Hematopoietic multipotent progenitor cell treated with erythropoietin and hydrocortisone succinate and interleukin-3 and kit ligand, for 8 days (in vitro differentiated cells): ENCODE measurements around the gene CKAP5.

Experiments
- DNase-seq: peaks from one replicate; pipeline ENCODE4 v3.0.0-alpha.2; 2015

The CKAP5 gene

DNA sequence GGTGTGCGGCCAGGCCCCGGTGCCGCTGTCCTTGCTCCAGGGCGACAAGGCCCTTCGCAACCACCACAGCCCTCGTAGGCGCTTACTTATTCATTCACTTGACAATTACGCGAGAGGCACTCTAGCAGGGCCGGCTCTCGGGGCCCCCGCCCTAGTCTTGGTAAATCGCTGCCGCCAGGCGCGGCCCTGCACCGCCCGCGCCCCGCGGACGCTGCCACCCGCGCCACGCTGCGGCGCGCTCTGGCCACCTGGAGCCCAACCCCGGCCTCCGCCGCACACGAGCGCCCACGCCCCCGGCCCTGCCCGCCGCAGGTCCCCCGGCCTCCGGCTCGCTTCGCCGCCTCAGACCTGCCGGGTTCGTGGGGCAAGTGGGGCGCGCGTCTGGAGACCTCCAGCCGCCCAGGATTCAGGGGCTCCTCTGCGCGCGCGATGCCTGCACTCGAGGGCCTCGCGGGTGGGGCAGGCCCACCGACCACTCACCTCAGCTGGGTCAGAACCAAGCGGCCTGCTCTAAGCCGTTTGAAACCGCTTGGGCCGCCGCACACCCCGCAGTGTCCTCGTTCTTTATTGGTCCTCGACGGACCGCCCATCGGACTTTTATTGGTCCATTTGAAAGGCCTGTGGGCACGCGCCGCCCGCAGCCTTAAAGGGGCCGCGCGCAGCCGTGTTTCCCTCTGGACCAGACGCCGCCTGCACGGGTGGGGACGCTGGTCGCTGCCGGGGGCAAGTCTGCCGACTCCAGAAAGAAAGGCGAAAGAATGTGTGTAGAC, at the start of gene CKAP5:
Gene CKAP5, minus strand, starts transcription at position 541 of the 770 bp plus-strand sequence. CDS start 25,049 bp downstream, outside the sequence.
- peak; percentile 92 for DNase-seq

DNA sequence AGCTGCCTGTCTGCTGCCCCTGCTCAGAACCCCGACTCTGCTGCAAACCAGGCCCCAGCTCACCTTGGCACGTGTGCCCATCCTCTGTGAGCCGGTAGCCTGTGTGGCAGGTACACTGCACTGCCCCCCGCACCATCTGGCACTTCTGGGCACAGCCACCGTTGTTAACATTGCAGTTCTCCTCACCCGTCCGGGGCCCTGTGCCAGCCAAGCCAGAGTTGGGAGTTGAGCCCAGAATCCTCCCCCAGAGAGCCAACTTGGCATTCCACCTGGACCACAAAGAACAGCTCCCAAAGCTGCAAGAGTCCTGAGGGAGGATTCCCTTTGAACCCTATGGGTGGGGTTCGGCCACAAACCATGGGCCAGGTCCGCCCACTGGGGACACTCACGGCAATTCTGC, 49.7 kb upstream of the CKAP5 start:
- no peak for DNase-seq

DNA sequence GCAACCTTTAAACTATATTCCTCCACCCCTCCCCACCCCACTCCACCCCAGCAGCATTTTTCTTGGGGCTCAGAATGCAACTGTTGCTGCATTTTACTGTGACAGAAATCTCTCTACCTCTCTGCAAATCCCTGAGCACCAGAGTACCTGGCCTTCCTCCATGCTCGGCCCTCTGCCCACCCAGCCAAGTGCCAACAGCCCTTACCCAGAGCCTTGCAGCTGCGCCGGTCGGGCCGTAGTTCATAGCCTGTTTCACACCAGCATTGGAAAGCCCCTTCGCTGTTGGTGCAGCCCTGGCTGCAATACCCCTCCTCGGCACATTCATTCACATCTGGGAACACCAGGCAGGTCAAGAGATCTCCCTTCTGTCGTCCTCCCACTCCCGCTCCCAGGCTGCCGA, 48.9 kb upstream of the CKAP5 start:
- no peak for DNase-seq

DNA sequence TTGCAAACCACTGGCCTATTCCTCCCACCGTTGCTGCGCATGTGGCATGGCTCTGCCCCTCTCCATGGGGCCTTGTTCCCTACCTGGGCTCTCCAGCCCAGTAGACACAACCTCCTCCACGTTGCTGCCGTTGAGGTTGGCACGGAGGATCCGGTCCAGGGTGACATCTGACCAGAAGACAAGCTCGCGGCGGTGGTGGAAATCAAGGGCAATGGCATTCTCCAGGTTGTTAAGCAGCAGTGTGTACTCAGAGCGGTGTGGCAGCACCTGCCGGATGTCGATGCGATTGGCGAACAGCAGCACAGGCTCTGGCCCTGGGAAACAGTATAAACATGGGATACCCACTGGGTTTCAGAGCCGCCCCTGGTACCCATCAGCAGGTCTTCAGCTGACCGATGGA, 48.4 kb upstream of the CKAP5 start:
- no peak for DNase-seq

DNA sequence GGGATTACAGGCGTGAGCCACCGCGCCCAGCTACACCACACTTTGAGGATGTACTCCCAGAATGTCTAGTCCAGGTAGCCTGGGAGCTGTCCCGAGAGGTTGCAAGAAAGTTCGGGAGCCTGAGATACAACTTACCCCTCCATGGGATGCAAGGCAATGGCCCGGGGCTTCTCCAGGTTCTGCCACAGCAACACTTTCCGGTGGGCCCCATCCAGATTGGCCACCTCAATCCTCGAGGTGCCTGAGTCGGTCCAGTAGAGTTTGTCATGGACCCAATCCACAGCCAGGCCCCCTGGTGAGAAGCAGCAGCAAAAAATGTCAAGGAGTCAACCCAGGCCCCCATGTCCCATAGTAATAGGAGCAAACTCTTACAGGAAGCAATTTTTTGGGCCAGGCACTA, 46.8 kb upstream of the CKAP5 start:
- DNase-seq: no peak

DNA sequence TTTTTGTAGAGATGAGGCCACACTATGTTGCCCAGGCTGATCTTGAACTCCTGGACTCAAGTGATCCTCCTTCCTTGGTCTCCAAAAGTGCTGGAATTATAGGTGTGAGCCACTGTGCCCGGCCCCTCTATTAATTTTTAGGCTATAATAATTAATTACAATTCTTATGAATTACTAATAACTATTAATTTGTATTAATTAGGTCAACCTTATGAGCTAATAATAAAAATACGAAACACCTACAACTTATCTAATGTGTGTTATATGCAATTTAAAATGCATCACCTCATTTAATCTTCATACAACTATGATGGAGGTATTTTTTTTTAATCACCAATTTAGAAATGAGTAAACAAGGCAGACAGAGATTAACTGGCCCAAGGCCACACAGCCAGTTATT, 46.0 kb upstream of the CKAP5 start:
- DNase-seq: no peak

DNA sequence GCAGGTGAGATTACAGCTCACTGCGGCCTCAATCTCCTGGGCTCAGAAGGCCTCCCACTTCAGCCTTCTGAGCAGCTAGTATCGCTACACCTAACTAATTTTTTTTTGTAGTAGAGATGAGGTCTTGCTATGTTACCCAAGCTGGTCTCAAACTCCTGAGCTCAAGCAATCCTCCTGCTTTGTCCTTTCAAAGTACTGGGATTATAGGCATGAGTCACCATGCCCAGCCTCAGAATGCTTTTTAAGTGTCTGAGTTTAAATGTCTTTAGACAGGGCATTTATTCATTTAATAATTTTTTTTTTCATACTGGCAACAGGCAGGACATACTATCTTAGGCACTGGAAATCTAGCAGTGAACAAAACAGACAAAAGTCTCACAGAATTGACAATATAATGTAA, 44.6 kb upstream of the CKAP5 start:
- no peak for DNase-seq

DNA sequence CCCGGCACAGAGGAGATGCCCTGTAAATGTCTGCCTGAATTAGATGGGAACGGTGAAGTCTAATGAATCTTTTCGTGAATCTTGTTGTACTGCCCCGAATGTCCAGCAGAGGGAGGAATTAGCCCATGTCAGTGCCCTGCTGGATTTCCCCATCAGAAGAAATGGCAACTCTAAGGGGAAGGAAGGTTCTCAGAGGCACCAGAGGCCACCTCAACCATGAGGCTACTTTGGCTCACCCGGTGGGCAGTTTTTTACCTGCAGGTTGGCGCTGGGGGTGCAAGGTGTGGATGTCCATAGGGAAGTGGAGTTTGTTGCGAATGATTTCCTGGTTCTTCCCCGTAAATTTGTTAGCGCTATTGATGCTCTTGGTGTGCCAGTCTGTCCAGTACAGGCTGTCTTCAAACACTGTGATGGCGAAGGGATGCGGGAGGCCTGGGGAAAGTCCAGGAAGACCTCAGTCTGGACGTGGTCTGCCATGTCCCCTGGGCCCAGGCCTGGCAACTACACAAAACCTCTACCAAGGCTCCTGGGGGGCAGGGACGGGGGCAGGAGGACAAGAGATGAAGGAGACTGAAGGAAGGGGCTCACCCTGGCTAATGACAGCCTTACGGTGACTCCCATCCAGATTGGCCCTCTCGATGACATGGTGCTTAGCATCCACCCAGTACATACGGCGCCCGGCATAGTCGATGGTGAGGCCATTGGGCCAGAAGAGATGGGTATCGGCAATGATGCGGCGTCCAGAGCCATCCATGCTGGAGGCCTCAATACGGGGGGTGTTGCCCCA, 43.8 kb upstream of the CKAP5 start:
- peak; percentile 76 for DNase-seq

DNA sequence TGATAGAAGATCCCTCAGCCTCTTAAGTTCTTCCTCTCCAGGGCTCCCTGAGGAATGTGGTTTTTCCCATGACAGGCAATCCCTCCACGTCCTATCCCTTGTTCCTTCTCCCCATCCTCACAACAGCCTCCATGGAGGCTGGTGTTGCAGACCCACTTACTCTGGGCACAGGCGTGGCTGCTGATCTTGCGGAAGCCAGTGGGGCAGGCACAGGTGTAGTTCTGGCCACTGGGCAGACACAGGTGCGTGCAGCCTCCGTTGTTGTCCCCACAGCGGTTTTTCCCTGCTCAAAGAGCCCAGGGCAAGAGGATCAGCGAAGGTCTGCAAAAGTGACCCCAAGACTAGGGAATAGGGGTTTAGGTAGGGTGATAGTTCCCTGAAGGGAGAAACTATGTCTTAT, 43.2 kb upstream of the CKAP5 start:
- DNase-seq: no peak

DNA sequence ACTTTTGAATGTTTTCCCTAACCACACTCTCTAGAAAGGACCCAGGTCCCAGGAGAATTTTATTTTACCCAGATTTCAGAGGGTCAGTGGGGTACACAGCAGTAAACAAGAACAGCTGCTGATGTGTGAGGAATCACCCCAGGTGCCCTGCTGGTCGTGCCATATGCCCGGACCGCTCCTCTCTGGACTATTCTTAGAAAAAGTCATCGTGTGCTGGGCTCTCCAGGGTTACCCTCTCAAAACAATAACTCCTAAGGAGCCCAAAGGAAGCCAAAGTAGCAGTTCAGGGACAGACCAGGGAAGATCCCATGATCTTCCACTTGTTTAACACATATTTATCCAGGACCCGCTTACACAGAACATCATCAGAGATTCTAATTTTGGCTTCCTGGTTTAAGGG, 42.6 kb upstream of the CKAP5 start:
- no peak for DNase-seq

DNA sequence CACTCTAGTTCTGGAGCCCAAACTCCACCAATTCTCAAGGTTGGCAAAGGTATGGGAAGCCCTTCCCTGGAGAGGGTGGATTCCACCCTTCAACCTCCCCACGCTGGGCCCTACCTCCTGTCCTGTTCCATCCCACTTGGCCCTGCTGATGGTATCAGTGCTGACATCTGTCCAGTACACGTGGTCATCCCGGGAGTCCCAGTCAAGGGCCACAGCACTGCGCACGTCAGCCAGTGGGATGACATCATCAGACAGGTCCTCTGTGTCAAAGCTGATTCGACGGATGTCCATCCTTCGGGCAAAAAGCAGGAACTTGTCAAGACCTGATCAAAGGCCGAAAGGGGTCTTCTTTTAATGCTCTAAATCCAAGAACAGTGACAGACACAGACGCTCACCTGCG, 40.1 kb upstream of the CKAP5 start:
- no peak for DNase-seq

DNA sequence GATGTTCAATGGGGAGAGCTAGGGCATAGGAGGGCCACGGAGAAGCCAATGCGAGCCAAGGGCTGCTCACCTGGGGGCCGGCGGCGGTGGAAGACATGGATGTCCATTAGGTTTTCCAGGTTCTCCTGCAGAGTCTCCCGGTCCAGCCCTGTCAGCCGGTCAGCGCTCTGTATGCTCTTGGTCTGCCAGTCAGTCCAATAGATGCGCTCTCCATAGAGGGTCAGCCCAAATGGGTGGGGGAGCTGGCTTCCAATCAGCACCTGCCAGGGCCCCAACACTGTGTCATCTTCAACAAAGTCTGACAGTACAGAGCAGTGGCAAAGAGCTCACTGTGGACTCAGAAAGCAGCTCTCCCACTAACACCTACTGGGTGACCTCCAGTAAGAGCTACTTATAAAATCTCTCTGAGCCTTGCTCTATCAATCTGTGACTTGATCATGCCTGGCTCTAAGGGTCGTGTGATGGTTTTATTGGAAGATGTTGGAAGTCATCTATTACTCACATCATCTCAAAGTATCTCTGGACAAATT, 33.0 kb upstream of the CKAP5 start:
- DNase-seq: no peak

DNA sequence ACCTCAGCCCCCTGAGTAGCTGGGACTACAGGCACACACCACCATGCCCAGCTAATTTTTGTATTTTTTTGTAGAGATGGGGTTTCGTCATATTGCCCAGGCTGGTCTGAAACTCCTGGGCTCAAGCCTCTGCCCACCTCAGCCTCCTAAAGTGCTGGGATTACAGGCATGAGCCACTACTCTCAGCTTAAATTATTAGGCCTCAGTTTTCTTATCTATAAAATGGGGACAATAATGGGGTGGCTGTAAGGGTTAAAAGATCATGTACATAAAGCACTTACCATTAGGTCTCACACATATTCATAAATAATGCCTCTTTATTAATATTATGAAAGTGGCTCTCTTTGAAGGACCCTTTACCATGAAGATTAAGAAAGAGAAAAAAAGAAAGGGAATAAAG, 31.5 kb upstream of the CKAP5 start:
- no peak for DNase-seq

DNA sequence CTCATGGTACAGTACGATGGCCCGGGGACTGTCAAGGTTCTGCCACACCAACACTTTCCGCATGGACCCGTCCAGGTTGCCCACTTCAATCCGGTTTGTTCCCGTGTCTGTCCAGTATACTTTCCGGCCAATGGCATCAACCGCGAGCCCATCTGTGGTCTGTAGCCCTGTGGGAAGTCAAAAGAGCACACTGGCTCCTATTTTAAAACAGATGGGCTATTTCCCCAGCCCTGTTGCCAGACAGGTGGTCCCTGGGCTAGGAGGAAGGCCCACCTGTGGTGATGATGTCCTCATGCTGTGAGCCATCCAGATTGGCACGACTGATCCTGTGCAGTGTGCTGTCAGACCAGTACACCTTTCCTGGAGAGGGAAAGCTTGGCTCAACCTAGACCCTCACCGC, 30.4 kb upstream of the CKAP5 start:
- DNase-seq: no peak

DNA sequence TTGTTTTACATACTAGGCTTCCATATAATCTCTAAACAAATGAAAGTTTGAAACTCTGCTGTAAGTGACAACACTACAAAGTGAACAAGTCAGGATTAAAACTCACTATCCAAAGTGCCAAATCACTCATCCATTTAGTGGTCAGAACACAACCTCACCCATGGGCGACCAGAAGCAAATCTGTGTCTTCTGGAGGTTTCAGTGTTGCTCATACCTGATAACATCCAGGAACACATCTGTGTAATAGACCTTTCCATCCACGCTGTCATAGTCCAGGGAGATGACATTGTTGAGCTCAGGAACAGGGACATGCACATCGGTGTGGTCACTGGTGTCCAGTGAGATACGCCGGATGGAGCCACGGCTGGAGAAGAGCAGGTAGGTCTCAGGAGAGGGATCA, 28.5 kb upstream of the CKAP5 start:
- no peak for DNase-seq

DNA sequence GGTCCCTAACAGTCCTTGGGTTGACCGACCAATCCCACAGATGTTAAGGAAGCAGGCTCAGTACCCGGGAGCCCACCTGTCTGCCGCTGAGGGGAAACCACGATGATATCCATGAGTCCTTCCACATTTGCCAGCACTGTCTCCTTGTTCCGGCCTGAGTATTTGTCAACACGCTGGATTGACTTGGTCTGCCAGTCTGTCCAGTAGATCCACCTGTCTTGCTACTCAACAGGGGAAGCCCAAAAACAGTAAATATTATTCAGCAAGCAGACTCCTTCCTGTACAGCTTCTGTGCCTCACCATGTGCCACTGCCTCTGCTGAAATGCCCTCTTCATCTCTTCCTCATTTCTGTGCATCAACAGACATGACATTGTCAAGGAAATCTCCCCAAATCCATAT, 22.8 kb upstream of the CKAP5 start:
- no peak for DNase-seq

DNA sequence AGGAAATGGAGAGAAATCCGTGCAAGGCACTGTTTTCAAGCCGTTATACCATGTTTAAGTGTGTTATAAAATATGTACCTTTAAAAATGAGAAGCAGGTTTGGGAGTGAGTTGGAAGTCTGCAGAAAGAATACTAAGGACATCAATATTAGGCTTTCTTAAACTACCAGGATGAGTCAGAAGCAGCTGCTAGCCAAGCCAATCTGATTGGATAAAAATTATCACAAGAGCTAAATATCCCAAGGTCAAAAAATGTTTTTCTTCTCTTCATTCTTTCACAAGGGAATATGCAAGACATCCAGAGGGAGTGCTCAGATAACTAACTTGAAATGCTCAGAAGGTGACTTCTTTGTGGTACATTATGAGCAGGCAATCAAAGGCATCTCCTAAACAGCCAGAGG, 19.3 kb upstream of the CKAP5 start:
- no peak for DNase-seq

DNA sequence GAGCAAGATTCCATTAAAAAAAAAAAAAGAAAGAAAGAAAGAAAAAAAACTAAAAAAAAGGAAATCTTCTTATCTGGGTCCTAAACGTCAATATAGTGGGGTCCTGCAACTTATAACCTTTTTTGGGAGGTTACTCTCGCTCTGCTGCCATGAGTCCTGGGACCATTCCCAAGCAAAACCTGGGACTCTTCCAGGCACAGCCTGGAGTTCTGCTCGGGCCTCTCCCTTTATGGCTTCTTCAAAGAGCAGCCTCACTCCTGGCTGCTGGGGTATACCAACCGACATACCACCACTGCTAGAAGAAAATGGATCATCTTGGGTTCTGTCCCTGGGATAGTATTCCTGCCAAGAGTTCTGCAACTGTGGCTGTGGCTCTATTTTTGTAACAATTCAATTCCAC, 14.1 kb upstream of the CKAP5 start:
- no peak for DNase-seq

DNA sequence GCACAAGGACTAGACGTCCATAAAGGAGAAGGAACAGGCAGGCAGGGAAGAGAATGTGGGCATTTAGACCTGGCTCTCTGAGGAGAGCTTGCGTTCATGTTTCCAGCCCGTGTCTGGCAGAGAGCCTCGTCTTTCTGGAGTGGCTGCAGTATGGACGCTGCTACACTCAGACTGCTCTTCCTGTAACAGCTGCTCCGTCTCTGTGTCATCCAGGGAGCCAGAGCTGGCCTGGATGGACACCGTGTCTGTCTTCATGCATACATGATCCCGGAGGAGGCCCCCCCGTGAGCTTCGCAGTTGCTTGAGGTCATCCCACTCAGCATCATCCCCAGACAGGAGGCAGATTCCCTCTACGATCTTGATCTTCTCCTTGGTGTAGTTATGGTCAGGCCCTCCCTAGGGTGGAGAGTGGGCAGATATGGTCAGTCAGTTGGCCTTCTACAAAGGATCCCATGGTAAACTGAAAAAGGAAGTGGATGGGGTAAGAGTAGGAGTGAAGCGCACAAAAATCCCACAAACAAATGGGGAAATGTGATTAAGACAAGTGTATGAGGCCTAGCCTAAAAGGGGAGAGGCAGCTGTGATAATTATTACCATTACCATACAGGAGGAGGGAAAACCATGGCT, 13.0 kb upstream of the CKAP5 start:
- no peak for DNase-seq

DNA sequence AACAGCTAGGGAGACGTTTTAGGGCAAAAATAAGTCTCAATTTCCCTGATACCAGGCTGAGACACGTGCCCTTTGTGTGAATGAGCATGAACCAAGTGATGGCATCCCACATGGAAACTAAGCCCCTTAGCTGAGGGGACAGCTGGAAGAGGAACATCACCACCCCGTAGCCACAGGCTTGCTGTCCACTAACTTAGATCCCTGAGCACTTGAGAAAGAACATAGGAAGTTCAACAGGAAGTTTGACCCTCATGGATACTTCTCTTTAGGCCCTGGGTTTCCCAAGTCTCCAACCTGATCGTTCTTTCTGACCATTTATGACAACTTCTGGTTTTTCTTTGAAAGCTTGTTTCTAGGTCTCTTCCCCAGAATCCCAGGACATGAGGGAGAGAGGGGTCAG, 11.6 kb upstream of the CKAP5 start:
- DNase-seq: no peak

DNA sequence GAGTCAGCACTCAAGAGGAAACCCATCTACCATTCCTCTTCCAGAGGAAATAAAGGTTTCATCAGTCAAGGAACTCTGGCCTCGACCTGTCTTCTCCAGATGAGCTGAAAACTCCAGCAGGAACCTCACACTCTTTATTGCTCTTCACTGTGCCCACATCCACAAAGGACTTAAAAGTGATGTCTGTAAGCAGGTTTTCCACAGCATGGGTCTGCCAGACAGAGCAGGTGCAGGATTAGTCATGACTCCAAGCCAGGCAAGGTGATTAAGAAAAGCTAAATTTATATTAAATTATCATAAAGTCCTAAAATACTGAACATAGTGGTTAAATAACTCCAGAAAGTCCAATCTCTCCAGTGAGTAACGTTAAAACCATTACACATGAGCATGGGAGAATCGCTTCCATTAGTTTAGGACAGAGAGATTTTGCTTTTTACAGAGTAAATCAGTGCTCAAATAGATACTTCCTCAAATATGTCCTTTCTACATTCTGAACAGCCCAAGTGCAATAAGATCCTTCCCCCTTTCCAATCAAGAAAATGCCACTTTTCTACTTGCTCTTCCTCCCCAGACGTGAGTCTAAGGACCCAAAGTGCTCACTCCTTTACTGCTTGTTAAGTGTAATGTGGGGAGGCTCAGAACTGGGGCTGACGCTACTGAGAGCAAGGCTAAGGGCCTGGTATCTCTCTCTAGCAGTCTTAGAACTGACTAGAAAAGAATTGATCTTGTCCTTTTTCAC, 10.7 kb upstream of the CKAP5 start:
- no peak for DNase-seq

DNA sequence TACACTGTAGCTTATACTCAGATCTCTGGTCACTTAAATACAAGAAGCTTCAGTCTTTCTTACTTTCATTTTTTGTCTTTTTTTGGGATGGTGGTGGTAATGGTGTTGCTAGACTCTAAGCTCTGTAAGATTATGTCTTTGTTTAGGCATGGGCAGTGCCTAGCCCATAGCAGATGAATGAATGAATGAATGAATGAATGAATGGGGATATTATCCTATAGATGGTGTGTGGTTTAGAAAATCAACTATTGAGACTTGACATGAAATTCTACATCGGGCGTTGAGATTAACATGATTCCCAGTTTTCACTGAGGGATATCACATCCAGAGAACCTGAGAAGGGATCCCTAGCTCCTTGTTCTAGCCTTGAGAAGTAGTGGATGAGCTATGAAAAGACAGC, 9.8 kb upstream of the CKAP5 start:
- DNase-seq: no peak

DNA sequence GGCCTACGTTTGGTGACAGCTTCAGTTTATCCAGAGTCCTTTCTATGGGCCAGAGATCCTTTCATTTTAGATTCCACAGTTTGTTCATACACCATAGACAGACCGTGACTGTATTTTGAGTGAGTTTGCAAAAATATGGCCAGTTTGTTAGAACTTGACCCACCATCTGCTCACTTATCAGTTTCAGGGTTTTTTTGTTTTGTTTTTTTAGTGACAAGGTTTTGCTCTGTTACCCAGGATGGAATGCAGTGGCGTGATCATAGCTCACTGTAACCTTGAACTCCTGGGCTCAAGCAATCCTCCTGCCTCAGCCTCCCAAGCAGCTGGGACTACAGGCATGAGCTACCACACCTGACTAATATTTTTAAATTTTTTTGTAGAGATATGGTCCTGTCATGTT, 9.1 kb upstream of the CKAP5 start:
- no peak for DNase-seq
